Measurements from ENCODE around the gene RABL2A.
"Not testable (repeated sequence)": the region's sequence is repeated elsewhere in the genome, so short reads cannot be mapped to it uniquely, and the experiment has no call there.

The RABL2A gene

GRCh38 chr2:113650834-113651815 is 24.1 kb downstream of the RABL2A start:
- not testable (repeated sequence) for H3K36me3 ChIP-seq (ENCODE audit: low read depth); ATAC-seq (ENCODE audit: low read depth); H3K4me1 ChIP-seq (ENCODE audit: insufficient read depth, poor library complexity, severe bottlenecking); H3K27me3 ChIP-seq (ENCODE audit: insufficient read depth, poor library complexity, severe bottlenecking); DNase-seq (ENCODE audit: low spot score); H3K9me3 ChIP-seq (ENCODE audit: severe bottlenecking); H3K4me3 ChIP-seq (ENCODE audit: severe bottlenecking); H3K27ac ChIP-seq (ENCODE audit: poor library complexity, severe bottlenecking)

- not testable (repeated sequence) for H3K36me3 ChIP-seq (ENCODE audit: low read depth); ATAC-seq (ENCODE audit: low read depth); DNase-seq (ENCODE audit: low spot score); H3K4me1 ChIP-seq (ENCODE audit: insufficient read depth, poor library complexity, severe bottlenecking); H3K9me3 ChIP-seq (ENCODE audit: severe bottlenecking); H3K27ac ChIP-seq (ENCODE audit: poor library complexity, severe bottlenecking); H3K4me3 ChIP-seq (ENCODE audit: severe bottlenecking); H3K27me3 ChIP-seq (ENCODE audit: insufficient read depth, poor library complexity, severe bottlenecking)
These were observed 25.5 kb downstream of the RABL2A start for GRCh38 chr2:113652599-113652998.

GRCh38 chr2:113656031-113656624 is 29.1 kb downstream of the RABL2A start:
- not testable (repeated sequence) for H3K4me1 ChIP-seq (ENCODE audit: insufficient read depth, poor library complexity, severe bottlenecking); H3K36me3 ChIP-seq (ENCODE audit: low read depth); H3K27me3 ChIP-seq (ENCODE audit: insufficient read depth, poor library complexity, severe bottlenecking); ATAC-seq (ENCODE audit: low read depth); H3K9me3 ChIP-seq (ENCODE audit: severe bottlenecking); DNase-seq (ENCODE audit: low spot score)
- H3K4me3 ChIP-seq (ENCODE audit: severe bottlenecking), result peak overlapping the region; percentile 23
- H3K27ac ChIP-seq (ENCODE audit: poor library complexity, severe bottlenecking), result peak overlapping the region; percentile 39

- not testable (repeated sequence) for H3K27ac ChIP-seq (ENCODE audit: poor library complexity, severe bottlenecking); H3K27me3 ChIP-seq (ENCODE audit: insufficient read depth, poor library complexity, severe bottlenecking); ATAC-seq (ENCODE audit: low read depth); H3K4me1 ChIP-seq (ENCODE audit: insufficient read depth, poor library complexity, severe bottlenecking); H3K36me3 ChIP-seq (ENCODE audit: low read depth); H3K9me3 ChIP-seq (ENCODE audit: severe bottlenecking); DNase-seq (ENCODE audit: low spot score); H3K4me3 ChIP-seq (ENCODE audit: severe bottlenecking)
These were observed 30.7 kb downstream of the RABL2A start for GRCh38 chr2:113657735-113658134.

GRCh38 chr2:113663285-113664060 is 36.4 kb downstream of the RABL2A start:
- H3K27me3 ChIP-seq (ENCODE audit: insufficient read depth, poor library complexity, severe bottlenecking); H3K4me1 ChIP-seq (ENCODE audit: insufficient read depth, poor library complexity, severe bottlenecking); H3K9me3 ChIP-seq (ENCODE audit: severe bottlenecking); H3K27ac ChIP-seq (ENCODE audit: poor library complexity, severe bottlenecking); DNase-seq (ENCODE audit: low spot score); H3K36me3 ChIP-seq (ENCODE audit: low read depth); H3K4me3 ChIP-seq (ENCODE audit: severe bottlenecking); ATAC-seq (ENCODE audit: low read depth): not testable (repeated sequence)

GRCh38 chr2:113664761-113665533 is 37.9 kb downstream of the RABL2A start:
- not testable (repeated sequence) for H3K36me3 ChIP-seq (ENCODE audit: low read depth); DNase-seq (ENCODE audit: low spot score); H3K4me3 ChIP-seq (ENCODE audit: severe bottlenecking); H3K4me1 ChIP-seq (ENCODE audit: insufficient read depth, poor library complexity, severe bottlenecking); H3K9me3 ChIP-seq (ENCODE audit: severe bottlenecking); ATAC-seq (ENCODE audit: low read depth); H3K27me3 ChIP-seq (ENCODE audit: insufficient read depth, poor library complexity, severe bottlenecking); H3K27ac ChIP-seq (ENCODE audit: poor library complexity, severe bottlenecking)

GRCh38 chr2:113669013-113669412 is 41.9 kb downstream of the RABL2A start:
- not testable (repeated sequence) for DNase-seq (ENCODE audit: low spot score); ATAC-seq (ENCODE audit: low read depth); H3K36me3 ChIP-seq (ENCODE audit: low read depth); H3K27ac ChIP-seq (ENCODE audit: poor library complexity, severe bottlenecking); H3K4me3 ChIP-seq (ENCODE audit: severe bottlenecking); H3K27me3 ChIP-seq (ENCODE audit: insufficient read depth, poor library complexity, severe bottlenecking); H3K4me1 ChIP-seq (ENCODE audit: insufficient read depth, poor library complexity, severe bottlenecking); H3K9me3 ChIP-seq (ENCODE audit: severe bottlenecking)
